ENCODE data around the gene SLK.

GRCh38 chr10:104002911-104003310, 36.0 kb downstream of the SLK start:
- TF ChIP-seq, protein P1, sequence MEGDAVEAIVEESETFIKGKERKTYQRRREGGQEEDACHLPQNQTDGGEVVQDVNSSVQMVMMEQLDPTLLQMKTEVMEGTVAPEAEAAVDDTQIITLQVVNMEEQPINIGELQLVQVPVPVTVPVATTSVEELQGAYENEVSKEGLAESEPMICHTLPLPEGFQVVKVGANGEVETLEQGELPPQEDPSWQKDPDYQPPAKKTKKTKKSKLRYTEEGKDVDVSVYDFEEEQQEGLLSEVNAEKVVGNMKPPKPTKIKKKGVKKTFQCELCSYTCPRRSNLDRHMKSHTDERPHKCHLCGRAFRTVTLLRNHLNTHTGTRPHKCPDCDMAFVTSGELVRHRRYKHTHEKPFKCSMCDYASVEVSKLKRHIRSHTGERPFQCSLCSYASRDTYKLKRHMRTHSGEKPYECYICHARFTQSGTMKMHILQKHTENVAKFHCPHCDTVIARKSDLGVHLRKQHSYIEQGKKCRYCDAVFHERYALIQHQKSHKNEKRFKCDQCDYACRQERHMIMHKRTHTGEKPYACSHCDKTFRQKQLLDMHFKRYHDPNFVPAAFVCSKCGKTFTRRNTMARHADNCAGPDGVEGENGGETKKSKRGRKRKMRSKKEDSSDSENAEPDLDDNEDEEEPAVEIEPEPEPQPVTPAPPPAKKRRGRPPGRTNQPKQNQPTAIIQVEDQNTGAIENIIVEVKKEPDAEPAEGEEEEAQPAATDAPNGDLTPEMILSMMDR (IDR thresholded peaks at IDR 0.05; ENCODE audit: poor library complexity): no peak
- no peak for TF ChIP-seq EZH2 (IDR thresholded peaks at IDR 0.05; ENCODE audit: borderline replicate concordance)
- TF ChIP-seq EZH2phosphoT487 (IDR thresholded peaks at IDR 0.05; ENCODE audit: low read depth, severe bottlenecking, unreplicated experiment): no peak
